KOPT-K1 (cell line): ENCODE data around the gene NTSR1.
A peak's percentile ranks its signal among the peaks of the same experiment; 100 is the strongest.

ENCODE experiments used
- H3K27ac ChIP-seq: fragments of 200-600 bp; sonication (generic); 2 replicates; pipeline ENCODE4 v1.5.1; 2016; ENCODE audit warnings: antibody characterized with exemption, mild to moderate bottlenecking, low read depth, low read length; ENCODE audit not compliant: poor library complexity, severe bottlenecking
- H3K36me3 ChIP-seq: fragments of 200-600 bp; sonication (generic); 2 replicates; pipeline ENCODE4 v1.5.1; 2017; ENCODE audit warnings: antibody characterized with exemption, mild to moderate bottlenecking, low read length, moderate library complexity; ENCODE audit not compliant: insufficient read depth
- H3K9me3 ChIP-seq: fragments of 200-600 bp; sonication (generic); 2 replicates; pipeline ENCODE4 v1.5.1; 2017; ENCODE audit warnings: antibody characterized with exemption, low read length, mild to moderate bottlenecking; ENCODE audit not compliant: insufficient read depth, poor library complexity, severe bottlenecking

Gene NTSR1

GRCh38 chr20:62806383-62807050 lies 97.9 kb downstream of the NTSR1 start:
- no peaks in the 10 kb centered on the region for H3K9me3 ChIP-seq
- peaks cover 59% of the 10 kb centered on the region for H3K36me3 ChIP-seq
- H3K27ac ChIP-seq, result peak overlapping the region; percentile 83

GRCh38 chr20:62807444-62808210 lies 99.0 kb downstream of the NTSR1 start:
- Histone ChIP-seq H3K36me3 (peaks cover 69% of the 10 kb centered on the region), H3K27ac (no peak overlapping the region), H3K9me3 (no peaks in the 10 kb centered on the region)

DNA sequence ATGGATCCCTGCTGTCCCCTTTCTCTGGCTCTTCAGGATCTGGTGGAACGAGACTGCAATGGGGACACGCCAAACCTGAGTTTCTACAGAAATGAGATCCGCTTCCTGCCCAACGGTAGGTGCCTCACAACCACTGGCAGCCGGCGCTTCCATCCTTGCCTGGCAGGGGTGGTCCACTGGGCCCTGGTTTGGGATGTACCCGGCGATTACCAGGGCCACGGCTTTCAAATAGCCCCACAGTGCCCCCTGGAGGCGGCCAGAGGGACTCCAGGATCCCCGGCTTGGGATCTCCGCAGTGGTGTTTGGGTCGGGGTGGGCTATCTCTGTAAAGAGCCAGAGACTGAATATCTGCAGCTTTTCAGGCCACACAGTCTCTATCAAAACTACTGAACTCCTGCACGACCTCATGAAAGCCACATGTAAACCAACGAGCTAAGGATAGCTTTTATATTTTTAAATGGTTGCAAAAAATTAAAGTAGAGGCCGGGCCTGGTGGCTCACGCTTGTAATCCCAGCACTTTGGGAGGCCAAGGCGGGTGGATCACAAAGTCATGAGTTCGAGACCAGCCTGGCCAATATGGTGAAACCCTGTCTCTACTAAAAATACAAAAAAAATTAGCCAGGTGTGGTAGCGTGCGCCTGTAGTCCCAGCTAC lies 99.7 kb downstream of the NTSR1 start:
- Histone ChIP-seq H3K27ac (no peak overlapping the region), H3K36me3 (peaks cover 73% of the 10 kb centered on the region), H3K9me3 (no peaks in the 10 kb centered on the region)

DNA sequence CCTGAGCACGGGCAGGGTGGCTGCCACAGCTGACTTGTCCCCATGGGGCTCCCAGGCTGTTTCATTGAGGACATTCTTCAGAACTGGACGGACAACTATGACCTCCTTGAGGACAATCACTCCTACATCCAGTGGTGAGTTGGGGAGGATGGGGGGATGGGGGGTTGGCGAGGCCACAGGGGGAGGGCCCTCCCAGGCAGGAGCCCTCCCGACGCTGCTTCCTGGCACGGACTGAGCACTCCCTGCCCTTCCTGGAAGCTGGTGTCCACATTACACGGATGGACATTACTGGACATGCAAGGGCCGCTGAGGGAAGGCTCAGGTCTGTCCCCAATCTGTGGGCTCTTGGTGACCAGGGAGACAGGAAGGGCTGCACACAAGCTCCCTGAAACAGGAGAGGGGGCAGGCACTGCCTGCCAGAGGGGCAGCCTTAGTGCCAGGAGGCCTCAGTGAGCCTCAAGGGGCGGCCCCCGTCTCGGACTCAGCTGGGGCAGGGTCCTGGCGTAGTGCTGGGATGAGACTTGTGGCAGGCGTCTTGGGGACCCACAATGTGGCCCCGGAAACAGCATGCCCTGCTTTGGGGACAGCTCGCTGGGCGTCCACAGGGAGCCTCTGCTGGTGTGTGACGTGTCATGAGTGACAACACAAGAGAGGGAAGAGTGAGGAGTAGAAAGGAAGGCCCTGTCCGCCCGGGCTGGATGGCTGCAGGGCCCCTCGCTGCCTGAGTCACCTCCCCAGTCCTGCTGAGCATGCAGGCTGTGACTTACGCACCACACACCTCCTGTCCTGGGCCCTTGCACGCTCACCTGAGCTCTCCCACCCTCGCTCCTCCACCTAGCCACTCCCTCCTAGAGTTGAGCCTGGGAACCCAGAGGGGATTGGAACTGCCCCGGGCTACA lies 101.1 kb downstream of the NTSR1 start:
- H3K9me3 ChIP-seq, result no peaks in the 10 kb centered on the region
- H3K27ac ChIP-seq, result no peak overlapping the region
- peaks cover 73% of the 10 kb centered on the region for H3K36me3 ChIP-seq

DNA sequence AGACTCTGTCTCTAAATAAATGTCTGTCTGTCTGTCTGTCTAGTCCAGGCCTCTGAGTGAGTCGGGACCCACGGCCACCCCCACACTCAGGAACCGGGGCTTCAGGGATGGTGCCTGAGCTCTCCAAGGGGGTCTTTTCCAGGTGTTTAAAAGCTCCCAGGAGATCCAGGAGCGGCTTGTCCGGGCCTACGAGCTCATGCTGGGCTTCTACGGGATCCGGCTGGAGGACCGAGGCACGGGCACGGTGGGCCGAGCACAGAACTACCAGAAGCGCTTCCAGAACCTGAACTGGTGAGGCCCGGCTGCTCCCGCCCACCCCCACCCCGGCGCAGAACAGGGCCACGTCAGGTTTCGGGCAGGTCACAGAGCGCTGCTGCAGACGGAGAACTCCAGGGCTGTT lies 102.7 kb downstream of the NTSR1 start:
- H3K27ac ChIP-seq, result no peak overlapping the region
- no peaks in the 10 kb centered on the region for H3K9me3 ChIP-seq
- peaks cover 68% of the 10 kb centered on the region for H3K36me3 ChIP-seq

DNA sequence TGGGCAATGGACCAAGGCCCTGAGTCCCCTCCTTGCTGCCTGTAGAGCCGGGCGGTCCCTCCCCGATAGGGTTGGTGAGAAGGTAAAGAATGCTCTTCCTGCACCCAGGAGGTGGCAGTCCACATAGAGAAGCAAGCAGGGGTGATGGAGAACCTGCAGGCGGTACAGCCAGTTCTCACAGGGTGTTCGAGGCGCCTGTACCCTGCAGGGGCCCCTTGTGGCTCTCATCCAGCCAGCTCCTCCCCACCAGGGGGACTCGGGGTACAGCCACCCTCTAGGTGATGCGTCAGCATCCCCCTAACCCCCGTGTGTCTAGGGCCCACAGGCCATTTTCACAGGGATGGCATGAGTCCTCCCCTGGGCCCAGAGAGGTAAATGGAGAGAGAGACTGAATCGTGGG lies 103.1 kb downstream of the NTSR1 start:
- Histone ChIP-seq H3K27ac (no peak overlapping the region), H3K36me3 (peaks cover 64% of the 10 kb centered on the region), H3K9me3 (no peaks in the 10 kb centered on the region)
